ENCODE results near the gene GPR75. TPM values are rescaled to one million over a fixed set of nuclear protein-coding genes. Genes with fewer than 3 reads are reported as not detected.

The GPR75 gene
- total and polyA plus RNA-seq, 2 of the 13 experiments (the other 11 are each of a cell fraction or from before 2014, with no cell fraction given): 3.3 to 4.1 TPM

GRCh38 chr2:53826587-53827397 is 33.0 kb downstream of the GPR75 start (continued):
- TF ChIP-seq, protein P1, sequence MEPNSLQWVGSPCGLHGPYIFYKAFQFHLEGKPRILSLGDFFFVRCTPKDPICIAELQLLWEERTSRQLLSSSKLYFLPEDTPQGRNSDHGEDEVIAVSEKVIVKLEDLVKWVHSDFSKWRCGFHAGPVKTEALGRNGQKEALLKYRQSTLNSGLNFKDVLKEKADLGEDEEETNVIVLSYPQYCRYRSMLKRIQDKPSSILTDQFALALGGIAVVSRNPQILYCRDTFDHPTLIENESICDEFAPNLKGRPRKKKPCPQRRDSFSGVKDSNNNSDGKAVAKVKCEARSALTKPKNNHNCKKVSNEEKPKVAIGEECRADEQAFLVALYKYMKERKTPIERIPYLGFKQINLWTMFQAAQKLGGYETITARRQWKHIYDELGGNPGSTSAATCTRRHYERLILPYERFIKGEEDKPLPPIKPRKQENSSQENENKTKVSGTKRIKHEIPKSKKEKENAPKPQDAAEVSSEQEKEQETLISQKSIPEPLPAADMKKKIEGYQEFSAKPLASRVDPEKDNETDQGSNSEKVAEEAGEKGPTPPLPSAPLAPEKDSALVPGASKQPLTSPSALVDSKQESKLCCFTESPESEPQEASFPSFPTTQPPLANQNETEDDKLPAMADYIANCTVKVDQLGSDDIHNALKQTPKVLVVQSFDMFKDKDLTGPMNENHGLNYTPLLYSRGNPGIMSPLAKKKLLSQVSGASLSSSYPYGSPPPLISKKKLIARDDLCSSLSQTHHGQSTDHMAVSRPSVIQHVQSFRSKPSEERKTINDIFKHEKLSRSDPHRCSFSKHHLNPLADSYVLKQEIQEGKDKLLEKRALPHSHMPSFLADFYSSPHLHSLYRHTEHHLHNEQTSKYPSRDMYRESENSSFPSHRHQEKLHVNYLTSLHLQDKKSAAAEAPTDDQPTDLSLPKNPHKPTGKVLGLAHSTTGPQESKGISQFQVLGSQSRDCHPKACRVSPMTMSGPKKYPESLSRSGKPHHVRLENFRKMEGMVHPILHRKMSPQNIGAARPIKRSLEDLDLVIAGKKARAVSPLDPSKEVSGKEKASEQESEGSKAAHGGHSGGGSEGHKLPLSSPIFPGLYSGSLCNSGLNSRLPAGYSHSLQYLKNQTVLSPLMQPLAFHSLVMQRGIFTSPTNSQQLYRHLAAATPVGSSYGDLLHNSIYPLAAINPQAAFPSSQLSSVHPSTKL (CRISPR knock-in tag; IDR thresholded peaks at IDR 0.05): peak; percentile 99
- TF ChIP-seq PHF5A (CRISPR knock-in tag; IDR thresholded peaks at IDR 0.05; ENCODE audit: low read depth, unreplicated experiment) (peak; percentile 92), HNRNPLL (IDR thresholded peaks at IDR 0.05; ENCODE audit: low read depth, low read length, poor library complexity, severe bottlenecking) (no peak), ZZZ3 (CRISPR knock-in tag; IDR thresholded peaks at IDR 0.05; ENCODE audit: borderline replicate concordance) (no peak), CHD4 (IDR thresholded peaks at IDR 0.05; ENCODE audit: borderline replicate concordance, low read length) (peak; percentile 94; the same call in 1 of the 2 replicates), KLF12 (CRISPR knock-in tag; IDR thresholded peaks at IDR 0.05; ENCODE audit: borderline replicate concordance) (no peak), SMYD3 (CRISPR knock-in tag; IDR thresholded peaks at IDR 0.05) (peak; percentile 77), KLF9 (CRISPR knock-in tag; IDR thresholded peaks at IDR 0.05; ENCODE audit: low read depth) (peak; percentile 97), ZNF7 (CRISPR knock-in tag; IDR thresholded peaks at IDR 0.05) (0 out of 2 replicates have a peak, but pooled peaks have one; percentile 51), MXD3 (CRISPR knock-in tag; IDR thresholded peaks at IDR 0.05) (no peak), GTF2F1 (IDR thresholded peaks at IDR 0.05; ENCODE audit: low read length) (no peak), YEATS4 (CRISPR knock-in tag; IDR thresholded peaks at IDR 0.05; ENCODE audit: borderline replicate concordance) (peak; percentile 57; the same call in 1 of the 2 replicates), ZNF713 (CRISPR knock-in tag; IDR thresholded peaks at IDR 0.05) (no peak), NFE2L2 (IDR thresholded peaks at IDR 0.05; ENCODE audit: low read length) (no peak), ZNF615 (CRISPR knock-in tag; IDR thresholded peaks at IDR 0.05; ENCODE audit: borderline replicate concordance) (no peak; the same call in 1 of the 2 replicates)
- TF ChIP-seq, protein P2, sequence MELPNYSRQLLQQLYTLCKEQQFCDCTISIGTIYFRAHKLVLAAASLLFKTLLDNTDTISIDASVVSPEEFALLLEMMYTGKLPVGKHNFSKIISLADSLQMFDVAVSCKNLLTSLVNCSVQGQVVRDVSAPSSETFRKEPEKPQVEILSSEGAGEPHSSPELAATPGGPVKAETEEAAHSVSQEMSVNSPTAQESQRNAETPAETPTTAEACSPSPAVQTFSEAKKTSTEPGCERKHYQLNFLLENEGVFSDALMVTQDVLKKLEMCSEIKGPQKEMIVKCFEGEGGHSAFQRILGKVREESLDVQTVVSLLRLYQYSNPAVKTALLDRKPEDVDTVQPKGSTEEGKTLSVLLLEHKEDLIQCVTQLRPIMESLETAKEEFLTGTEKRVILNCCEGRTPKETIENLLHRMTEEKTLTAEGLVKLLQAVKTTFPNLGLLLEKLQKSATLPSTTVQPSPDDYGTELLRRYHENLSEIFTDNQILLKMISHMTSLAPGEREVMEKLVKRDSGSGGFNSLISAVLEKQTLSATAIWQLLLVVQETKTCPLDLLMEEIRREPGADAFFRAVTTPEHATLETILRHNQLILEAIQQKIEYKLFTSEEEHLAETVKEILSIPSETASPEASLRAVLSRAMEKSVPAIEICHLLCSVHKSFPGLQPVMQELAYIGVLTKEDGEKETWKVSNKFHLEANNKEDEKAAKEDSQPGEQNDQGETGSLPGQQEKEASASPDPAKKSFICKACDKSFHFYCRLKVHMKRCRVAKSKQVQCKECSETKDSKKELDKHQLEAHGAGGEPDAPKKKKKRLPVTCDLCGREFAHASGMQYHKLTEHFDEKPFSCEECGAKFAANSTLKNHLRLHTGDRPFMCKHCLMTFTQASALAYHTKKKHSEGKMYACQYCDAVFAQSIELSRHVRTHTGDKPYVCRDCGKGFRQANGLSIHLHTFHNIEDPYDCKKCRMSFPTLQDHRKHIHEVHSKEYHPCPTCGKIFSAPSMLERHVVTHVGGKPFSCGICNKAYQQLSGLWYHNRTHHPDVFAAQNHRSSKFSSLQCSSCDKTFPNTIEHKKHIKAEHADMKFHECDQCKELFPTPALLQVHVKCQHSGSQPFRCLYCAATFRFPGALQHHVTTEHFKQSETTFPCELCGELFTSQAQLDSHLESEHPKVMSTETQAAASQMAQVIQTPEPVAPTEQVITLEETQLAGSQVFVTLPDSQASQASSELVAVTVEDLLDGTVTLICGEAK (IDR thresholded peaks at IDR 0.05): no peak
- TF ChIP-seq, protein P2 (CRISPR knock-in tag; IDR thresholded peaks at IDR 0.05): no peak; the same call in 1 of the 2 replicates
